GM21447 (cell line): ENCODE results near the gene ZNF695.
"Not testable (repeated sequence)": the region's sequence is repeated elsewhere in the genome, so short reads cannot be mapped to it uniquely, and the experiment has no call there.

Experiments
- ATAC-seq: cut with Tn5 transposase; IDR thresholded peaks from one replicate; pipeline ENCODE4 v1.9.1; 2021; ENCODE audit not compliant: unreplicated experiment

Gene ZNF695

DNA sequence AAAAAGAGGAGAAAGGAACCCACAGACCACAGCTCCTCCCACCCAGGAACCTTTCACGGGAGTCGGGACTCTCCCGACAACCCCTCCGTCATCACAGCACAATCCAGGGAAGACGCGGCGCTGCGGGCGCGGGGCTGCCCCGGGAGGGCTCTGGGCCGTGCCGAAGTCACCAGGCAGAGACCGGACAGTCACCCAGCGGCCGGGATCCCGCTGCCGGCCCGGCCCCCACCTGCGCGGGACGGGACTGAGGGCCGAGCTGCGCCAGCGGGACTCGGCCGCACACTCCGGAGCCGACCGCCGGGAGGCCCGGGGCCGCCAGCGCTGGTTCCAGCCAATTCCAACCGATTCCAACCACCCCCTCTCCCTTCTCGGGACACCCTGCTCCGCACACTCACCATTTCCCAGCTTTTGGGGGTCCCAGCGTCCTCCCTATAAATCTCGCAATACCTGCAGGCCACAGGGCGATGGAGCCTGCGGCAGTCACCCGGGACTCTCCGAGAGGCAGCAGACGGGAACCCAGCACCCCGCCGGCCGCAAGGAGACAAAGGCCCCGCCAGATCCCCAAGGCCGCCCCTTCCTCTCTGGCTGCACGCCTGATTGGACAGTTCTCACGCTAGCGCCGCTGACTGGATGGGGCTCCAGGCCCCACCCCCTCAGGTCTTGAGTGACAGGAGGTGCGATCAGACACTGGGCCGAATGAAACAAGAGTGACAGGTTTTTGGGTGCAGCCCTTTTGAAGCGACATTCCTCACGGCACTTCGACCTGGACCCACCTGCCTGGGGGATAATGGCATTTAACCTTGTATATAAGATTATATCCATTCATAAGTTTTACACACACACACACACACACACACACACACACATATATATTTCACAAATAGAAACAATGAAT, at the start of gene ZNF695:
TSS of gene ZNF695 (minus strand) at position 547 of the 895 bp plus-strand sequence. CDS start at position 398, 149 bp downstream.
- ATAC-seq = peak; percentile 93

DNA sequence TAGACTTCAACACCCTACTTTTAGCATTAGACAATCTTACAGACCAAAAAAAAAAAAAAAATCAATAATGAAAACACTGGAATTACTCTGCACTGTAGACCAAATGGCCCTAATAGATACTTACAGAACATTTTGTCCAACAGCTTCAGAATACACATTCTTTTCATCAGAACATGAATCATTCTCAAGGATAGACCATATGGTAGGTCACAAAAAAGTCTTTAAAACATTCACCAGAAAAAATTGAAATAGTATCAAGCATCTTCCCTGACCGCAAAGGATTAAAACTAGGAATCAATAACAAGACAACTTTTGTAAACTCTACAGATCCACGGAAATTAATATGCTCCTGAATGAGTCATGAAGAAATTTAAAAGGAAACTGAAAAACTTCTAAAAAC, 48.2 kb upstream of the ZNF695 start:
- no peak for ATAC-seq

DNA sequence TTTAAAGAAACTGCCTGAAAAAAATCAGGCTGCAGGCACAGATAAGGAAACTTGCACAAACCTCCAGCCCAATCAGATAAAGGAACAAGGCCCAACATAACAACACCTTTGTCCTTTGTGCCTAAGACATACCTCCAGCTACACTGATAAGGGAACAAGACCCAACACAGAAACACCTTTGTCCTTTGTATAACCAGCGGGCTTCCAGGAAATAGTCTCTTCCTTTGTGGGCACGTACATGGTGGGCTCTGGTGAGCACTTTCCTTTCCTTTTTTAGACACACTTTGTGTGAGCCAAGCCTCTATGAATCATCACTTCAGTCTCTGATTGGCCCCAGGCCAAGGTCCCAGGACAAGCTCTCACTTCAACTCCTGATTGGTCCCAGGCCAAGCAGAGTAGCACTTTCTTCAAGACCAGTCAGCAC, 47.1 kb upstream of the ZNF695 start:
- no peak for ATAC-seq

DNA sequence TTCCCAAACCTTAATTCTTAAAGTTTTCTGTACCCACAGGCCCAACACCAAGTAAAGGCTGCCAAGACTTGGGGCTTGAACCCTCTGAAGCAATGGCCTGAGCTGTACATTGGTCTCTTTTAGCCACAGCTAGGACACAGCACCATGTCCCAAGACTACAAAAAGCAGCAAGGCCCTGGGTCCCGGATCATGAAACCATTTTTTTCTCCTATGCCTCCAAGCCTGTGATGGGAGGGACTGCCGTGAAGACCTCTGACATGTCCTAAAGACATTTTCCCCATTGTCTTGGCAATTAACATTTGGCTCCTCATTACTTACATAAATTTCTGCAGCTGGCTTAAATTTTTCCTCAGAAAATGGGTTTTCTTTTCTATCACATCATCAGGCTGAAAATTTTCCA, 39.8 kb upstream of the ZNF695 start:
- ATAC-seq = no peak

- no peak for ATAC-seq
Observed at GRCh38 chr1:247047260-247047659, 39.4 kb upstream of the ZNF695 start.

GRCh38 chr1:247043406-247043805, 35.5 kb upstream of the ZNF695 start:
- ATAC-seq = no peak

- ATAC-seq = no peak
Observed at GRCh38 chr1:247037511-247038320, 29.9 kb upstream of the ZNF695 start.

DNA sequence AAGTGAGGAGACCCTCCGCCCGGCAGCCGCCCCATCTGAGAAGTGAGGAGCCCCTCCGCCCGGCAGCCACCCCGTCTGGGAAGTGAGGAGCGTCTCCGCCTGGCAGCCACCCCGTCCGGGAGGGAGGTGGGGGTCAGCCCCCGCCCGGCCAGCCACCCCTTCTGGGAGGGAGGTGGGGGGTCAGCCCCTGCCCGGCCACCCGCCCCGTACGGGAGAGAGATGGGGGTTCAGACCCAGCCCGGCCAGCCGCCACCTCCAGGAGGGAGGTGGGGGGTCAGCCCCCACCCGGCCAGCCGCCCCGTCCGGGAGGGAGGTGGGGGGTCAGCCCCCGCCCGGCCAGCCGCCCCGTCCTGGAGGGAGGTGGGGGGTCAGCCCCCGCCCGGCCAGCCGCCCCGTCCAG, 24.4 kb upstream of the ZNF695 start:
- not testable (repeated sequence) for ATAC-seq

DNA sequence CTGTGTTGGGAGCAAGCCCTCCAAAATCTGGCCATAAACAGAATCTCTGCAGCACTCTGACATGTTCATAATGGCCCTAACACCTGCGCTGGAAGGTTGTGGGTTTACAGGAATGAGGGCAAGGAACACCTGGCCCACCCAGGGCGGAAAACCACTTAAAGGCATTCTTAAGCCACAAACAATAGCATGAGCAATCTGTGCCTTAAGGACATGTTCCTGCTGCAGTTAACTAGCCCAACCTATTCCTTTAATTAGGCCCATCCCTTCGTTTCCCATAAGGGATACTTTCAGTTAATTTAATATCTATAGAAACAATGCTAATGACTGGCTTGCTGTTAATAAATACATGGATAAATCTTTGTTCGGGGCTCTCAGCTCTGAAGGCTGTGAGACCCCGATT, 16.8 kb upstream of the ZNF695 start:
- not testable (repeated sequence) for ATAC-seq

GRCh38 chr1:247013391-247013790, 5.5 kb upstream of the ZNF695 start:
- no peak for ATAC-seq

DNA sequence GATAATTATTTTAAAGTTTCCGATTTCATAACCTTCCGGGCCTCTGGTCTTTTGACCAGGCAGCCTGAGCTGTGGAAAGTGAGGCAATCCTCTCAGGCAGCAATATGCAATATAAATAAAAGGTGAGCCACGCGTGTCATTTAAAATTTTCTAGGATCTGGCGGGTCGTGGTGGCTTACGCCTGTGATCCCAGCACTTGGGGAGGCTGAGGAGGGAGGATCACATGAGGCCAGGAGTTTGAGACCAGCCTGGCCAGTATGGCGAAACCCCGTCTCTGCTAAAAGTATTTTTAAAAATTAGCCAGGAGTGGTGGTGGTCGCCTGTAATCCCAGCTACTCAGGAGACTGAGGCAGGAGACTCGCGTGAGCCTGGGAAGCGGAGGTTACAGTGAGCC, 546 bp upstream of the ZNF695 start:
- no peak for ATAC-seq

DNA sequence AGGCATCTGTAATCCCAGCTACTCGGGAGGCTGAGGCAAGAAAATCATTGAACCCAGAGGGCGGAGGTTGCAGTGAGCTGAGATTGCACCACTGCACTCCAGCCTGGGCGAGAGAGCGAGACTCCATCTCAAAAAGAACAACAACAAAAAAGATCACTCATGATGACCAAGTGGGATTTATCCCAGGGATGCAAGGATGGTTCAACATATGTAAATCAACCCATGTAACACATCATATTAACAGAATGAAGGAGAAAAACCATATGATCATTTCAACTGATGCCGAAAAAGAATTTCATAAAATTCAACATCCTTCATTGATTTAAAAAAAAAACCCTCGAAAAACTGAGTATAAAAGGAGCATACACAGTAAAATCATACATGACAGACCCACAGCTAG, 3.8 kb downstream of the ZNF695 start:
- ATAC-seq = not testable (repeated sequence)

DNA sequence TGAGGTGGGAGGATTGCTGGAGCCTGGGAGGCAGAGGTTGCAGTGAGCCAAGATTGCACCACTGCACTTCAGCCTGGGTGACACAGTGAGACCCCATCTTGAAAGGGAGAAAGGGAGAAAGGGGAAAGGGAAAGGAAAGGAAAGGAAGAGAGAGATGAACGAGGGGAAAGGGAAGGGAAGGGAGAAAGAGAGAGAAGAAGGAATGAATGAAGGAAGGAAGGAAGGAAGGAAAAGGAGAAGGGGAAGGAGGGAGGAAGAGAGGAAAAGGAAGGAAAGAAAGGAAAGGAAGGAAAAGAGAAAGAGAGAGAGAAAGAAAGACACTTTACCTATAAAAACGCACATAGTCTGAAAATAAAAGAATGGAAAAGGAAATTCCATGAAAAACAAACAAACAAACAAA, 18.0 kb downstream of the ZNF695 start:
- no peak for ATAC-seq

- no peak for ATAC-seq
Observed at GRCh38 chr1:246988316-246988715, 19.5 kb downstream of the ZNF695 start.

GRCh38 chr1:246987083-246987690, 20.7 kb downstream of the ZNF695 start:
- no peak for ATAC-seq

- ATAC-seq = no peak
Observed at GRCh38 chr1:246978785-246979184, 29.1 kb downstream of the ZNF695 start.

GRCh38 chr1:246978281-246978680, 29.6 kb downstream of the ZNF695 start:
- ATAC-seq = no peak

DNA sequence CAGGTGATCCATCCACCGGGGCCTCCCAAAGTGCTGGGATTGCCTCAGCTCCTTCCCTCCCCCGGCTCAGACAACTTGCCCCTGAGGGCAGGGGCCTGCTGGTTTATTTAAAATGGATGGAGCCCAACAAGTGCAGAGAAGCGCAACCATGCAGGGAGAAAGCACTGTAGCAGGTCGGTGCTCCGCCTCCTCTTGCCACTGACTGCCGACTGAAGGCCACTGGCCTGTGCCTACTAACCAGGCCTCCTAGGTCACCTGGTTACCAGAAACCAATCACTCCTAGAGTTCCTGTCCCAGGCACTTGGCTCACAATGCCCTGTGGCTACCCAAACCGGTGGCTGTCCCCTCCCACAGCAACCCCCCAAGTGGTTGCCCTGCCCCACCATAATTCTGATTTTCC, 35.9 kb downstream of the ZNF695 start:
- no peak for ATAC-seq

DNA sequence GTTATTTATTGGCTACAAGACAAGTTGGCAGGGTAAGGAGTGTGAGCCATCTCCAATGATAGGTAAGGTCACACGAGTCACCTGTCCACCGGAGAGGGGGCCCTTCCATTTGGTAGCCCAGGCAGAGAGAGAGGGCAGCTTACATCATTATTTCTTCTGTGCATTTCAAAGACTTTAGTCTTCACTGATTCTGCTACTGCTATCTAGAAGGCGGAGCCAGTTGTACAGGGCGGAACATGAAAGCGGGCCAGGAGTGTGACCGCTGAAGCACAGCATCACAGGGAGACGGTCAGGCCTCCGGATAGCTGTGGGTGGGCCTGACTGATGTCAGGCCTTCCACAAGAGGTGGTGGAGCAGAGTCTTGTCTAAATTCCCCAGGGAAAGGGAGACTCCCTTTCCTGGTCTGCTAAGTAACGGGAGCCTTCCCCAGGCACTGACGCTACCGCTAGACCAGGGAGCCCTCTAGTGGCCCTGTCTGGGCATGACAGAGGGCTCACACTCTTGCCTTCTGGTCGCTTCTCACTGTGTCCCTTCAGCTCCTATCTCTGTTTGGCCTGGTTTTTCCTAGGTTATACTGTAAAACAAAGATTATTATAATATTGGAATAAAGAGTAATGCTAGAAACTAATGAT, 36.7 kb downstream of the ZNF695 start:
- ATAC-seq = no peak

DNA sequence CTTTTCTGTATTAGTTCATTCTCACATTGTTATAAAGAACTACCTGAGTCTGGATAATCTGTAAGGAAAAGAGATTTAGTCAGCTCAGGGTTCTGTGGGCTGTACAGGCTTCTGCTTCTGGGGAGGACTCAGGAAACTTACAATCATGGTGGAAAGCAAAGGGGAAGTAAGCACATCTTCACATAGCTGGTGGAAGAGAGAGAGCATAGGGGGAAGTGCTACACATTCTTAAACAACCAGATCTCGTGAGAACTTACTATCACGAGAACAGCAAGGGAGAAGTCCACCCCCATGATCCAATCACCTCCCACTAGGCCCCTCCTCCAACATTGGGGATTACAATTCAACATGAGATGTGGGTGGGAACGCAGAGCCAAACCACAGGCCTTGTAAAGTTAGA, 38.2 kb downstream of the ZNF695 start:
- ATAC-seq = no peak

DNA sequence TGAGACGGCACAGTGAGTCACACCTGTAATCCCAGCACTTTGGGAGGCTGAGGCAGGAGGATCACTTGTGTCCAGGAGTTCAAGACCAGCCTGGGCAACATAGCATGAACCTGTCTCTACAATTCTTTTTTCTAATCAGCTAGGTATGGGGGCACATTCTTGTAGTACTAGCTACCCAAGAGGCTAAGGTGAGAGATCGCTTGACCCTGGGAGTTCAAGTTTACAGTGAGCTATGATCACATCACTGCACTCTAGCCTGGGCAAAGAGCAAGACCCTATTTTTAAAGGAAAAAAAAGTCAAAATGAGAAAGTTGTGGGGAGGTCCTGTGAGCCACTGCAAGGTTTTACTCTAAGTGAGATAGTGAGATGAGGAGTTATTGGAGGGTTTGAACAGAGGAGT, 41.4 kb downstream of the ZNF695 start:
- no peak for ATAC-seq
